HepG2 (cell line): Measurements from ENCODE around the gene ZNF526. TPM values are rescaled to one million over a fixed set of nuclear protein-coding genes. Genes with fewer than 3 reads are reported as not detected.
A peak's percentile ranks its signal among the peaks of the same experiment; 100 is the strongest.

Experiments used
- ATF7 ChIP-seq, 2 experiments: fragments of 450-650 bp in 1 of 2; sonication (generic) in 1 of 2; formaldehyde crosslinking in 1 of 2; IDR thresholded peaks; 2 replicates each; pipeline versions ENCODE4 v1.4.0 to v1.6.1; 2016 to 2020; ENCODE audit warnings: antibody characterized with exemption in 1 of 2, mild to moderate bottlenecking in 1 of 2, missing genetic modification reagents in 1 of 2
- HCFC1 ChIP-seq: fragments of 150-350 bp; IDR thresholded peaks from 2 replicates; pipeline ENCODE4 v1.6.1; 2014; ENCODE audit warnings: low read depth, low read length
- KLF9 ChIP-seq: IDR thresholded peaks from 2 replicates; pipeline ENCODE4 v1.6.1; 2016; ENCODE audit warnings: low read depth
- MTA1 ChIP-seq: sonication (generic); formaldehyde crosslinking; IDR thresholded peaks from 2 replicates; pipeline ENCODE4 v1.4.0; 2020; ENCODE audit warnings: missing genetic modification reagents, mild to moderate bottlenecking, borderline replicate concordance
- PAF1 ChIP-seq: IDR thresholded peaks from 2 replicates; pipeline ENCODE4 v1.6.1; 2016; ENCODE audit warnings: missing genetic modification reagents, missing compliant biosample characterization
- SMAD3 ChIP-seq: sonication (generic); formaldehyde crosslinking; IDR thresholded peaks from 2 replicates; pipeline ENCODE4 v1.4.0; 2020; ENCODE audit warnings: missing genetic modification reagents
- ZMAT3 ChIP-seq: sonication (generic); formaldehyde crosslinking; conservative IDR thresholded peaks from 2 replicates; pipeline ENCODE4 v1.7.0; 2021; ENCODE audit warnings: missing genetic modification reagents
- ZNF12 ChIP-seq: sonication (generic); formaldehyde crosslinking; IDR thresholded peaks from 2 replicates; pipeline ENCODE4 v1.5.0; 2020; ENCODE audit warnings: missing genetic modification reagents
- ZNF264 ChIP-seq: sonication (generic); formaldehyde crosslinking; IDR thresholded peaks from 2 replicates; pipeline ENCODE4 v1.4.0; 2020; ENCODE audit warnings: missing genetic modification reagents
- ZNF333 ChIP-seq: sonication (generic); formaldehyde crosslinking; IDR thresholded peaks from 2 replicates; pipeline ENCODE4 v1.4.0; 2020; ENCODE audit warnings: mild to moderate bottlenecking, missing genetic modification reagents, borderline replicate concordance
- ZNF484 ChIP-seq: sonication (generic); formaldehyde crosslinking; IDR thresholded peaks from 2 replicates; pipeline ENCODE4 v1.5.1; 2020; ENCODE audit warnings: mild to moderate bottlenecking, low read depth, missing genetic modification reagents, borderline replicate concordance
- polyA plus RNA-seq, 8 experiments: library from polyadenylated mRNA; depleted of rRNA in 3 of 8; stranded (reverse) in 7 of 8; unstranded in 1 of 8; fragments of >200 nt; fragmentation: Illumina TruSeq in 4 of 8; extraction: Trizol in 4 of 8; gene quantifications; 2 replicates each; pipeline versions ENCODE4 v1.2.1 to v1.2.3, GENCODE V29; 2011 to 2016; ENCODE audit warnings: low read depth in 4 of 8, missing spikeins in 1 of 8, mixed read lengths in 1 of 8; ENCODE audit not compliant: insufficient read depth in 1 of 8
- total RNA-seq, 5 experiments: library from RNA; depleted of rRNA; stranded (reverse); fragments of >200 nt; fragmentation: Illumina TruSeq; extraction: Trizol; gene quantifications; 2 replicates each; pipeline ENCODE4 v1.2.3, GENCODE V29; 2016; ENCODE audit warnings: low read depth in 1 of 5
- TF ChIP-seq, protein P1 (sequence below): sonication (generic); formaldehyde crosslinking; IDR thresholded peaks from 2 replicates; pipeline ENCODE4 v1.5.0; 2020; ENCODE audit warnings: missing genetic modification reagents, mild to moderate bottlenecking, borderline replicate concordance
- TF ChIP-seq, protein P2 (sequence below): sonication (generic); formaldehyde crosslinking; IDR thresholded peaks from 2 replicates; pipeline ENCODE4 v1.8.0; 2022; ENCODE audit warnings: low read depth, missing genetic modification reagents
- TF ChIP-seq, protein P3 (sequence below): sonication (generic); formaldehyde crosslinking; IDR thresholded peaks from 2 replicates; pipeline ENCODE4 v1.4.0; 2020; ENCODE audit warnings: missing genetic modification reagents, borderline replicate concordance
- TF ChIP-seq, protein P4 (sequence below): sonication (generic); formaldehyde crosslinking; IDR thresholded peaks from 2 replicates; pipeline ENCODE4 v1.5.0; 2020; ENCODE audit warnings: mild to moderate bottlenecking, missing genetic modification reagents

ZNF526 gene
- total and polyA plus RNA-seq, 2 of the 13 experiments (the other 11 are each of a cell fraction or from before 2014, with no cell fraction given) = 3.3 to 8.4 TPM

DNA sequence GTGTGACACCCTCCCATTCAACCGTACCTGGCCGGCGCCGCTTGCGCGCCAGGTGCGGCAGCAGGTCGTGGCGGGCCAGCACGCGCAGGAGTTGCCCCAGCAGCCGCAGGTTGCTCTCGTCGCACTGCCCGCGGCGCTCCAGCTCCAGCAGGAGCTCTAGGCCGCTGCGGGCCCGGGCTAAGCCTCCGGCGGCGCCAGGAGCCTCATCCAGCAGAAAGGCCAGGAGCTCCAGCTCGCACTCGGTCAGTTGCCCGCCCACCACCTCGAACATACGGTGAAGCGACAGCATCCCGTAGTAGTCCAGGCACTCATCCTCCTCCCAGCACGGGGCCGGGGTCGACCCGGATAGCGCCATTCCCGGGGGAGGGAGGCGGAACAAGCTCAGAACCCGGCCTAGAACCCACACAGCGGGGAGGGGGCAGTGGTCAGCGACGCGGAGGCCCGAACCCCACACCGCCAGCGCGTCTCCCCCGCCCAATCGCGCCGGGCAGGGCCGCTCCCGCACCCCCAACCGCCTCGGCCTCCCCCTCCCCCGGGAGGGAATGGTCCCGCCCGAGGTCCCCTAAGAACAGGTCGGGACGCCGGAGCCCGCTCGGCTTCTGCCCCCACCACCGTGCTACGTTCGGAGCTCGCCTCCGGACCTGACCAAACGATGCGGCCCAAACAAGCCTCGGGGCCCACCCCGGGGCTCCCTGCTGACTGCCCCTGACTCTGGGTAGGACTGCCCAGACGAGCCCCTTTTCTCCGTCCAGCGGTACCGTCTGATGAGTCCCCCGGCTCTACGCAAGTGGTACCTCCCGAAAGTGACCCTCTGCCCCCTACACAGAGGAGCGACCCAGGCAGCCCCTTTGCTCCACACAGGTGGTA is 3.2 kb upstream of the ZNF526 start (continued):
- TF ChIP-seq, protein P1, sequence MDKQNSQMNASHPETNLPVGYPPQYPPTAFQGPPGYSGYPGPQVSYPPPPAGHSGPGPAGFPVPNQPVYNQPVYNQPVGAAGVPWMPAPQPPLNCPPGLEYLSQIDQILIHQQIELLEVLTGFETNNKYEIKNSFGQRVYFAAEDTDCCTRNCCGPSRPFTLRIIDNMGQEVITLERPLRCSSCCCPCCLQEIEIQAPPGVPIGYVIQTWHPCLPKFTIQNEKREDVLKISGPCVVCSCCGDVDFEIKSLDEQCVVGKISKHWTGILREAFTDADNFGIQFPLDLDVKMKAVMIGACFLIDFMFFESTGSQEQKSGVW (CRISPR knock-in tag) = 0 out of 2 replicates have a peak, but pooled peaks have one; percentile 25
- TF ChIP-seq ZNF12 = no peak
- TF ChIP-seq SMAD3 (CRISPR knock-in tag) = no peak
- TF ChIP-seq KLF9 (CRISPR knock-in tag) = no peak; the same call in 1 of the 2 replicates
- TF ChIP-seq ZMAT3 = no peak
- TF ChIP-seq, protein P2, sequence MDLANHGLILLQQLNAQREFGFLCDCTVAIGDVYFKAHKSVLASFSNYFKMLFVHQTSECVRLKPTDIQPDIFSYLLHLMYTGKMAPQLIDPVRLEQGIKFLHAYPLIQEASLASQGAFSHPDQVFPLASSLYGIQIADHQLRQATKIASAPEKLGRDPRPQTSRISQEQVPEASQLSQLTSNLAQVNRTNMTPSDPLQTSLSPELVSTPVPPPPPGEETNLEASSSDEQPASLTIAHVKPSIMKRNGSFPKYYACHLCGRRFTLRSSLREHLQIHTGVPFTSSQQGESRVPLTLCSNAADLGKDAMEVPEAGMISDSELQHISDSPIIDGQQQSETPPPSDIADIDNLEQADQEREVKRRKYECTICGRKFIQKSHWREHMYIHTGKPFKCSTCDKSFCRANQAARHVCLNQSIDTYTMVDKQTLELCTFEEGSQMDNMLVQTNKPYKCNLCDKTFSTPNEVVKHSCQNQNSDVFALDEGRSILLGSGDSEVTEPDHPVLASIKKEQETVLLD (CRISPR knock-in tag) = no peak
- no peak for TF ChIP-seq ATF7 (IDR thresholded peaks at IDR 0.05)
- TF ChIP-seq ATF7 (CRISPR knock-in tag; IDR thresholded peaks at IDR 0.05) = no peak
- TF ChIP-seq ZNF333 (CRISPR knock-in tag) = no peak
- no peak for TF ChIP-seq ZNF484 (CRISPR knock-in tag)
- TF ChIP-seq, protein P3, sequence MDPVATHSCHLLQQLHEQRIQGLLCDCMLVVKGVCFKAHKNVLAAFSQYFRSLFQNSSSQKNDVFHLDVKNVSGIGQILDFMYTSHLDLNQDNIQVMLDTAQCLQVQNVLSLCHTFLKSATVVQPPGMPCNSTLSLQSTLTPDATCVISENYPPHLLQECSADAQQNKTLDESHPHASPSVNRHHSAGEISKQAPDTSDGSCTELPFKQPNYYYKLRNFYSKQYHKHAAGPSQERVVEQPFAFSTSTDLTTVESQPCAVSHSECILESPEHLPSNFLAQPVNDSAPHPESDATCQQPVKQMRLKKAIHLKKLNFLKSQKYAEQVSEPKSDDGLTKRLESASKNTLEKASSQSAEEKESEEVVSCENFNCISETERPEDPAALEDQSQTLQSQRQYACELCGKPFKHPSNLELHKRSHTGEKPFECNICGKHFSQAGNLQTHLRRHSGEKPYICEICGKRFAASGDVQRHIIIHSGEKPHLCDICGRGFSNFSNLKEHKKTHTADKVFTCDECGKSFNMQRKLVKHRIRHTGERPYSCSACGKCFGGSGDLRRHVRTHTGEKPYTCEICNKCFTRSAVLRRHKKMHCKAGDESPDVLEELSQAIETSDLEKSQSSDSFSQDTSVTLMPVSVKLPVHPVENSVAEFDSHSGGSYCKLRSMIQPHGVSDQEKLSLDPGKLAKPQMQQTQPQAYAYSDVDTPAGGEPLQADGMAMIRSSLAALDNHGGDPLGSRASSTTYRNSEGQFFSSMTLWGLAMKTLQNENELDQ (CRISPR knock-in tag) = no peak
- TF ChIP-seq ZNF264 = no peak
- no peak for TF ChIP-seq HCFC1
- TF ChIP-seq, protein P4, sequence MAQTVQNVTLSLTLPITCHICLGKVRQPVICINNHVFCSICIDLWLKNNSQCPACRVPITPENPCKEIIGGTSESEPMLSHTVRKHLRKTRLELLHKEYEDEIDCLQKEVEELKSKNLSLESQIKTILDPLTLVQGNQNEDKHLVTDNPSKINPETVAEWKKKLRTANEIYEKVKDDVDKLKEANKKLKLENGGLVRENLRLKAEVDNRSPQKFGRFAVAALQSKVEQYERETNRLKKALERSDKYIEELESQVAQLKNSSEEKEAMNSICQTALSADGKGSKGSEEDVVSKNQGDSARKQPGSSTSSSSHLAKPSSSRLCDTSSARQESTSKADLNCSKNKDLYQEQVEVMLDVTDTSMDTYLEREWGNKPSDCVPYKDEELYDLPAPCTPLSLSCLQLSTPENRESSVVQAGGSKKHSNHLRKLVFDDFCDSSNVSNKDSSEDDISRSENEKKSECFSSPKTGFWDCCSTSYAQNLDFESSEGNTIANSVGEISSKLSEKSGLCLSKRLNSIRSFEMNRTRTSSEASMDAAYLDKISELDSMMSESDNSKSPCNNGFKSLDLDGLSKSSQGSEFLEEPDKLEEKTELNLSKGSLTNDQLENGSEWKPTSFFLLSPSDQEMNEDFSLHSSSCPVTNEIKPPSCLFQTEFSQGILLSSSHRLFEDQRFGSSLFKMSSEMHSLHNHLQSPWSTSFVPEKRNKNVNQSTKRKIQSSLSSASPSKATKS (CRISPR knock-in tag) = no peak
- TF ChIP-seq PAF1 (CRISPR knock-in tag) = no peak
- TF ChIP-seq MTA1 (CRISPR knock-in tag) = no peak
